RWPE2 (cell line): ENCODE measurements around the gene ABHD16B.

Source experiments
- ATAC-seq: fragments of 200-7000 bp; cut with Tn5 transposase; 3 replicates; pipeline ENCODE4 v1.9.1; 2021; ENCODE audit warnings: low read depth
- DNase-seq: peaks from one replicate; pipeline ENCODE4 v3.0.0-alpha.2; 2020; ENCODE audit warnings: low spot score
- H3K27ac ChIP-seq: fragments of 450-650 bp; 2 replicates; pipeline ENCODE4 v1.5.1; 2017; ENCODE audit warnings: mild to moderate bottlenecking; ENCODE audit not compliant: poor library complexity, severe bottlenecking
- H3K27me3 ChIP-seq: fragments of 250-450 bp; sonication (Bioruptor Pico); 2 replicates; pipeline ENCODE4 v1.5.1; 2021; ENCODE audit warnings: mild to moderate bottlenecking, moderate library complexity; ENCODE audit not compliant: insufficient read depth, poor library complexity, severe bottlenecking
- H3K36me3 ChIP-seq: fragments of 250-450 bp; sonication (Bioruptor Pico); 2 replicates; pipeline ENCODE4 v1.5.1; 2020; ENCODE audit warnings: low read depth, mild to moderate bottlenecking, moderate library complexity
- H3K4me1 ChIP-seq: fragments of 250-450 bp; sonication (Bioruptor Pico); 2 replicates; pipeline ENCODE4 v1.5.1; 2021; ENCODE audit warnings: mild to moderate bottlenecking, moderate library complexity; ENCODE audit not compliant: insufficient read depth, poor library complexity, severe bottlenecking
- H3K4me3 ChIP-seq: fragments of 250-450 bp; sonication (Bioruptor Pico); 2 replicates; pipeline ENCODE4 v1.5.1; 2021; ENCODE audit warnings: mild to moderate bottlenecking, moderate library complexity; ENCODE audit not compliant: severe bottlenecking
- H3K9me3 ChIP-seq: fragments of 250-450 bp; sonication (Bioruptor Pico); 2 replicates; pipeline ENCODE4 v1.5.1; 2021; ENCODE audit warnings: mild to moderate bottlenecking, moderate library complexity; ENCODE audit not compliant: severe bottlenecking
- CTCF ChIP-seq: fragments of 450-650 bp; IDR thresholded peaks from one replicate; pipeline ENCODE4 v1.5.1; 2017; ENCODE audit warnings: mild to moderate bottlenecking, moderate library complexity; ENCODE audit not compliant: poor library complexity, severe bottlenecking

ABHD16B gene

DNA sequence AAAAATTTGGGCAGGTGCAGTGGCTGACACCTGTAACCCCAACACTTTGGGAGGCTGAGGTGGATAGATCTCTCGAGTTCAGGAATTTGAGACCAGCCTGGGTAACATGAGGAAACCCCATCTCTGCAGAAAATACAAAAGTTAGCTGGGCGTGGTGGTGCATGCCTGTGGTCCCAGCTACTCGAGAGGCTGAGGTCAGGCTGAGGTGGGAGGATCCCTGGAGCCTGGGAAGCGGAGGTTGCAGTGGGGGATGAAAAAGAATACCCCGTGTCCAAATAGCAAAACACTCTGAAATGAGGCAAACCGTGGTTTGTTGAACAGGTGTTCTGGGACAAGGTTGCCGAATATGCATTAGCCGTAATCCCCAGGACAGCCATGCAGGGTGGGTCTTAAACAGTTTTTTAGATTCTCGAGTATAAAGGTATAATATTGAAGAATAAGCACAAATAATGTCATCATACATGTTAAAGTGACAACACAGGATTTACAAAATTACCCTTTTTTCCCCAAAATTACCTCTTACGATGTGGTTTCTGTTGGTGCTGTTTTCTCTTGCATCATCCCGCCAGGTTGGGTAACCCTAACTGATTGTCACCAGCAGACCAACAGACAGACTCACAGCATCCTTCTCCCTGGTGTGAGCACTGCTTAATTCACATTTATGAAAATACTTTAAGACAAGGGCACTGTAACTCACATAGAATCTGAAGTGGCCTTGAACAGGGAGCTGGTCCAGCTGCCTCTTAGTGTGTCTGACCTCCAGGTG, 42.7 kb downstream of the ABHD16B start:
- ATAC-seq (no peak), DNase-seq (no peak)
- Histone ChIP-seq H3K9me3 (no peaks in the 10 kb centered on the region), H3K36me3 (peaks cover 43% of the 10 kb centered on the region), H3K4me3 (no peak overlapping the region), H3K4me1 (peaks cover 10% of the 10 kb centered on the region), H3K27ac (peak overlapping the region; percentile 43), H3K27me3 (no peaks in the 10 kb centered on the region)
- no peak for TF ChIP-seq CTCF

DNA sequence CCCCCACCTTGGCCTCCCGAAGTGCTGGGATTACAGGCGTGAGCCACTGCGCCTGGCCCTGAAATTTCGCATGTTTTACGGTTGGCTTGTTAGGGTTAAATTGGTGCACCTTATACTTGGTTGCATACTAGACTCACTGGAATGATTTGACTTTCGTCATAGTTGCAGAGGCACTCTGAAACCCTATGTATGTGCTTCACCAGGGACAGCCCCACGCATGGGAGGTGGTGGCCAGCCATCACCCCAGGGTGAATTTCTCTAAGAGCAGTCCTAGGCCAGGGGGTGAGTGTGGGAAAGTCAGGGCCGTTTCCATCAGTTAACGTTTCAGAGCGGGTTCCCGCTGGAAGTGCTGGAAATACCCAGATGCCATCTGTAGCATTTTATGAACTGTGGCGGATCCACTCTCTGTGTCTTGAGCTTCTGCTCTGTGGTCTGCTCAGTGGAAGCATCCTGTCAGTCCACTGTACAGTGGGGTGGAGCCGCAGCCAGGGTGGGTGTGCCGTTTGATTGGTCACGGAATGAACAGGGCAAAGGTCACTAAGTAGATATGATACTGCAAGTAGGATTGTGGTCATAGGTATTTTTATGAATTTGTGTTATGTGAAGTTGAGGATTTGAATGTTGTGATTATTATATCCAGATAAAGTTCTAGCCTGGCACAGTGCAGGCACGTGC, 46.8 kb downstream of the ABHD16B start:
- Histone ChIP-seq H3K27me3 (no peaks in the 10 kb centered on the region), H3K4me3 (no peak overlapping the region), H3K4me1 (peaks cover 27% of the 10 kb centered on the region), H3K9me3 (no peaks in the 10 kb centered on the region), H3K27ac (peak overlapping the region; percentile 82), H3K36me3 (peaks cover 28% of the 10 kb centered on the region)
- TF ChIP-seq CTCF = no peak
- no peak for ATAC-seq
- no peak for DNase-seq

DNA sequence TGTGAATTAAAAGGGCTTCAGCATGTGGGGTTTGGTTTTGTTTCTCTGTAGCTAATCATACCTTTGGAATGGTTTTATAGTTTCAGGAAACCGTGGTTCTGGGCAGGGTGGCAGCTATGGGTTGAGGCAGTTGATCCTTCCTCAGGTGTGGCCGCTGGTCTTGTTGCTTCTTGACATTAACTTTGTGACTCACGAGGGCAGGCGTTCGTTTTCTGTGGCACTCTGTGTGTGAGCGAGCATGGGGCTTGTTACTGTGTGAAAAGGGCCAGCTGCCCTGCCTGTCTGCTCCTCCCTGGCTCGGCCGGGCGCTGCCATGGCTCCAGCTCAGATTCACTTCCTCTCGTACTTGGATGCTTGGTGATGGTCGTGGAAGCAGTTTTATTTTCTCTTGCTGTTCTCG, 49.9 kb downstream of the ABHD16B start:
- TF ChIP-seq CTCF = no peak
- peak overlapping the region; percentile 82 for H3K27ac ChIP-seq
- DNase-seq (peak; percentile 99), ATAC-seq (peak; percentile 98)
- no peak overlapping the region for H3K4me3 ChIP-seq
- H3K36me3 ChIP-seq = peaks cover 38% of the 10 kb centered on the region
- no peaks in the 10 kb centered on the region for H3K27me3 ChIP-seq
- no peaks in the 10 kb centered on the region for H3K9me3 ChIP-seq
- H3K4me1 ChIP-seq = peaks cover 27% of the 10 kb centered on the region
